ENCODE results near the gene PCBD2.

PCBD2 gene

DNA sequence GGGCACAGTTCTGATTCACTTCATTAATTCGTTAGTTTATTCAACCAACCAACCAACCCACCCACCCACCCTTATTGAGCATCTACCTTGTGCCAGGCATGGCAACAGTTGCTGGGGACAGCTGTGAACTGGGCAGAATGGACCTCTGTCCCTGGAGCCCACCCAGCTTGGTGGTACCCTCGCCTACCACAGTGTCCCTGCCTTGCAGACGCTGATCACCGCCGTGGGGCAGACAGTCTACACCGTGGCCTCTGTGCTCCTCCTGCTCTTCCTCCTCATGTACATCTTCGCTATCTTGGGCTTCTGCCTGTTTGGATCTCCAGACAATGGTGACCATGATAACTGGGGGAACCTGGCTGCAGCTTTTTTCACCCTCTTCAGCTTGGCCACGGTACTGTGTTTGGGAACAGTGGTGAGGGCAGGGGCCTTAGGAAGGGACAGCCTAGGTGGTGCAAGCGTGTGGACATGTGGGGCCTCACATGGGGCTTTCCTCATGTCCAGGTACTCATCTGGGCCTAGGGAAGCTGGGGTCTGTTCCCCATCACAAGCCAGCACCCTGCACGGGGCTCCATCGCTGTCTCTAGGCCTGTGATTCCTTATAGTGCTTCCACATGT is 102.9 kb downstream of the PCBD2 start:
- DNase-seq (ENCODE audit: low read depth), result no peak

DNA sequence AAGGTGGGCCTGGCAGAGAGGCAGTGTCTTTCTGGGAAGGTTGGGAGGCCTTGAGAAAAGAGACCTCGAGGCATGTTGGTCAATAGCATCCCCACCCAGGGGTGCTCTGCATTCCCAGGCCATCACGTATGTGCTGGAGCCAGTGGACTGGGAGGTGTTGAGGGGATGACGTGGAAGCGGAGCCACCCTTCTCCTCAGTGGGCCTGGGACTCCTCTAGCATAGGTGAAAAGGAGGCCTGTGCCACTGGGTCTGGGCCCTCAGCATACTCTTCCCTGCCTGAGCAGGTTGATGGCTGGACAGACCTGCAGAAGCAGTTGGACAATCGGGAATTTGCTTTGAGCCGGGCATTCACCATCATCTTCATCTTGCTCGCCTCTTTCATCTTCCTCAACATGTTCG is 103.6 kb downstream of the PCBD2 start:
- no peak for DNase-seq (ENCODE audit: low read depth)

DNA sequence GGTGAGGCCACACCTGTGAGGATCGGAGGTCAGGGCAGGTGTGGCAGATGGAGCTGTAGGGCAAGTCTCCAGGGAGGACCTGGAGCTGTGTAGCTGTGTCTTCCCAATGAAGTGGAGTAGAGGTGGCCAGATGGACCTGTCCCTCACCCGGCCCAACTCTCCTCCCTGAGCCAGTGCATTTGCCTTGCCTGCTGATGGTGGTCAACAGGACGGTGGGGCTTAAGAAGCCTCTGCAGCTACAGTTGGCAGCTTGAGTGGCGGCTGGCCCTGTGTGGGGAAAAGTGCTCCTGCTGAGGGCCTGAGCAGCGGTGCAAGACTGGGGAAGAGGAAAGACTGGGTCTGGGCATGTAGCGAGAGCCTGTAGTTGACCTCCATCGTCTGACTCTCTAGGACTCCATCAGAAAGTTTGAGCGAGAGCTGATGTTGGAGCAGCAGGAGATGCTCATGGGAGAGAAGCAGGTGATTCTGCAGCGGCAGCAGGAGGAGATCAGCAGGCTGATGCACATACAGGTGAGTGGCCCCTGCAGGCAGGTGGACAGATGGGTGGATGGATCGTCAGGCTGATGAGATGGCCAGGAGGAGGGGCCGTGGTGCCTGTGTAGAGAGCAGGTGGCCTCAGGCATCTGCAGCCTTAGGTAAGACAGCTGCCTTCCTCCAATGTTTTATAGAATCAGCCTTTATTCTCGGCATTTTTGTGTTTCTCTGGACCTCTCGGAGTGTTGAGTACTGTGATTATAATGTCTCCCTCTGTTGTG is 104.2 kb downstream of the PCBD2 start:
- DNase-seq (ENCODE audit: low read depth), result no peak

DNA sequence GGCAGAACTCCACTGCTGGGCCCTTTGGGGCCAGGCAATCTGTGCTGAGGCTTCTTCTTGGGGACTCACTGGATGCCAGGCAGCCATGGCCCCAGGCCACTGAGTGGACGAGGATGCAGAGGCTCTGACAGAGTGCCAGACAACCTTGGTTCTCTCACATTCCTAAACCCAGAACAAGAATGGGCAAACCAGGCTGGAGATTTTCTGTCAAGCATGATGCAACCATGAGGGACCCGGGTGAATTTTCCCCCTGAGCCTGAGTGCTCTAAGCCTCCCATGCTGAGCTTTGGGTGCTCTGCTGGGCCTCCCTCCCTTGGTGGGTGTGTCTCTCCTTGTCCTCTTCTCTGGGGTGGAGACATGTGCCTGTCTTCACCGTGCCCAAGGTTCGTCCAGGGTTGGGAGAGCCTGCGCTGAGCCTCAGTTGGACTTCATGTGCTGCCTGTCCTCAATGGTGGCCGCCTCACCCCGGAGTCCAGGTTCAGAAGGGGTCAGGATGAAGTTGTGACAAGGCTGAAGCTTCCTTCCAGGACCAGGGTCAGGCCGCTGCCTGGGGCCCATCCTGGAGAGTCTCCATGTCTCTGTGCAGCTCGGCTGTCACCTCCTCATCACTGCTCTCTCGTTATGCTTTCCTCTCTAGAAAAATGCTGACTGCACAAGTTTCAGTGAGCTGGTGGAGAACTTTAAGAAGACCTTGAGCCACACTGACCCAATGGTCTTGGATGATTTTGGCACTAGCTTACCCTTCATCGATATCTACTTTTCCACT is 105.0 kb downstream of the PCBD2 start:
- no peak for DNase-seq (ENCODE audit: low read depth)

DNA sequence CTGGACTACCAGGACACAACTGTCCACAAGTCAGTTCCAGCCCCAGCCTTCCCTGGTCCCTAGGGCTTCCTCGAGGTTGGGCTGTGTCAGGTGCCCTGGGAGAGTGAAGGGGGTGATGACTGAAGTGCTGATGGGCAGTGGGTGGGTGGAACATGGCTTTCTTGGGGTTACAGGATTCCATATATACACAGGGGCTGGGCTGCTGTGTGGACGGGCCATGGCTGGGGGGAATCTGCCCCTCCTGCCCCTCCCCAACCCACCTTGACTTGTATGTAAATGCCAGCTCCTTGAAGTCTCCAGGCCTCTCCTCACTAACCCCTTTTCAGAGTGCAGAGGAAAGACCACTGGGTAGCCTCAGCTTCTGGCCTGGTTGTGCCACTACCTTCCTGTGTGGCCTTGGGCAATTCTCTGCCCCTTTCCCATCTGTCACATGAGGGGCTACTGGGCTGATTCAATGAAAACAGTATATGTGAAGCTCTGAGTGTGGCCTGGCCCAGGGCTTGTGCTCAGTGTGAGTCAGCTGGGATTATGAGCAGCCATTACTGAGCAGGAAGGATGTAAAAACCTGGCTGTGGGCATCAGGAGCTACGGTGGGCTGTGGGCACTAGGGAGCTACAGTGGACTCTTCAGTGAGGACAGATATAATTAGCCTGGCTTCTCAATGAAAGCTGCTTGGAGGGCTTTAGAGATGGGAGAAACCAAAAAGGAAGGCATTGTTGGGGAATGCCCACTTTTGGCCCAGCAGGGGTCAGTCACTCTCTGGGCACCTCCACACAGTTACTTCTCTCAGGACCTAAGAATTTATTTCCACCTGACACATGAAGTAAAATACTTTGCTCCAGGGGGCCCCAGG is 105.8 kb downstream of the PCBD2 start:
- DNase-seq (ENCODE audit: low read depth), result no peak

DNA sequence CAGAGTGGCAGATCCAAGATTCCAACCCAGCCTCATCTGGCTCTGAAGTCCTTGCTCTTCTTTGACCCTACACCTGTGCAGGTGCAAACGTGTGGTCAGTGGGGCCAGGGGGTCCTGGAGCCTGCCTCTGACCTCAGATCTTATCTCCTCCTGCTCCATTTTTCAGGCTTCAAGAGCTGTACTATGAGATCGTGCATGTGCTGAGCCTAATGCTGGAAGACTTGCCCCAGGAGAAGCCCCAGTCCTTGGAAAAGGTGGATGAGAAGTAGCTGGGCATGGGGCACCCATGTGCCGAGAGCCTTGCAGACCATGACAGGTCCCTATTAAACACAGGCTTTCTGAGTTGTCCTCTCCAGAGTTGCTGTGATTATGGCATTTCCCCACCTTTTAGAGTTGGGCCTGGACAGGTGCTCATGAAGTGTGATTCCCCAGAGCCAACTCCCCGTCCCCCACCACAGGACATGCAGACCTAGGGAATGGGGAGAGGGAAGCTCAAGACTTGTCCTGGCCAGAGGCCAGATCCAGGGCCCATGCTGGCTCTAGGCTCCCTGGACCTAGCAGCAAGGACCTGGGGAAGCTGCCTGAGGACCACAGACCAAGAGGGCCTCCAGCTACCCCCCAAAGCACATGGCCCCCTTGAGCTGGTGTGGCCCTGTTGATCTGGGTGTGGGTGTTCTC is 106.6 kb downstream of the PCBD2 start:
- DNase-seq (ENCODE audit: low read depth), result no peak

DNA sequence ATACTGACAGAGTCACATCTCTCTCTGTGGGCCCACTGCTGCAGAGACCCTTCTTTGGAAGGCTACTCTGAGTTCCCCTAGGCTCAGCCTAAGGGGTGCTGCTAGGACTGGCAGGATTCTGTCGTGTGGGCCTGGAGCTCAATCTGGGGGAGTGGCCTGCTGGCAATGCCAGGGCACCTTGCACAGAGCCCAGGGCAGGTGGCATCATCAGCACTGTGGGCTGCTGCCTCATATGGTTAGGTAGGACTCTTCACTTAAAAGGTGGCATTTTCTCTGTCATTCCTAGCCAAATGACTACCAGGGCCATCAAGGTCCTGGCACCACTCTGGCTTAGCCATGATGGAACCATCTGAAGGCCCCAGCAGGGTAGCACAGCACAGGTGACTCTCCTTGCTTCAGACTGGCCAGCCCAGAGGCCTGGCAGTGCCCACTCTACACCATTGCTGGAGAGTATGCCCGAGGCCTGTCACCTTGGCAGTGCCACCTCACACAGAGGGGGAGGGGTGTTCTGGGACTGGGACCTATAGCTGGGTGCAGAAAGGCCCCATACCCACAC is 107.2 kb downstream of the PCBD2 start:
- no peak for DNase-seq (ENCODE audit: low read depth)
